NCI-H128 (cell line): Measurements from ENCODE around the gene TAOK2.
"Not testable (repeated sequence)": the region's sequence is repeated elsewhere in the genome, so short reads cannot be mapped to it uniquely, and the experiment has no call there.

Source experiments
- DNase-seq: peaks from one replicate; lab custom pipeline; 2025; ENCODE audit not compliant: unreplicated experiment; lab: John Stamatoyannopoulos, UW

TAOK2 gene

GRCh38 chr16:30023586-30023985 is 49.9 kb downstream of the TAOK2 start:
- DNase-seq = no peak

GRCh38 chr16:30024451-30024850 is 50.8 kb downstream of the TAOK2 start:
- DNase-seq = no peak

GRCh38 chr16:30025156-30025555 is 51.5 kb downstream of the TAOK2 start:
- no peak for DNase-seq

- no peak for DNase-seq
These were observed 51.9 kb downstream of the TAOK2 start for GRCh38 chr16:30025574-30025973.

- no peak for DNase-seq
These were observed 52.8 kb downstream of the TAOK2 start for GRCh38 chr16:30026449-30026848.

- DNase-seq = no peak
These were observed 54.1 kb downstream of the TAOK2 start for GRCh38 chr16:30027588-30028437.

- no peak for DNase-seq
These were observed 54.9 kb downstream of the TAOK2 start for GRCh38 chr16:30028438-30029076.

- no peak for DNase-seq
These were observed 56.5 kb downstream of the TAOK2 start for GRCh38 chr16:30030011-30030685.

- DNase-seq = no peak
These were observed 57.3 kb downstream of the TAOK2 start, which contains the start of gene TLCD3B for GRCh38 chr16:30030841-30031413. TSS of gene TLCD3B (minus strand) at chr16:30031271. CDS start at chr16:30030527, 744 bp downstream.

GRCh38 chr16:30031477-30031918 is 57.8 kb downstream of the TAOK2 start:
- no peak for DNase-seq

- DNase-seq = peak; percentile 63
These were observed 58.6 kb downstream of the TAOK2 start for GRCh38 chr16:30032083-30032819.

- no peak for DNase-seq
These were observed 59.6 kb downstream of the TAOK2 start for GRCh38 chr16:30033270-30033669.

- DNase-seq = no peak
These were observed 66.6 kb downstream of the TAOK2 start for GRCh38 chr16:30040221-30040620.

GRCh38 chr16:30040690-30041089 is 67.0 kb downstream of the TAOK2 start:
- not testable (repeated sequence) for DNase-seq

- no peak for DNase-seq
These were observed 68.2 kb downstream of the TAOK2 start for GRCh38 chr16:30041841-30042240.
